HEK293 (cell line): ENCODE data around the gene PRICKLE1.

Source experiments
- SCRT2 ChIP-seq: fragments of 450-650 bp; formaldehyde crosslinking; IDR thresholded peaks from 2 replicates; pipeline ENCODE4 v1.5.1; 2016; ENCODE audit warnings: missing biosample characterization, missing genetic modification characterization
- ZBTB1 ChIP-seq: fragments of 450-650 bp; formaldehyde crosslinking; IDR thresholded peaks from 2 replicates; pipeline ENCODE4 v1.5.1; 2016; ENCODE audit warnings: missing biosample characterization, missing genetic modification characterization
- ZBTB20 ChIP-seq: fragments of 450-650 bp; formaldehyde crosslinking; IDR thresholded peaks from 2 replicates; pipeline ENCODE4 v1.5.1; 2016; ENCODE audit warnings: missing biosample characterization, missing genetic modification characterization
- ZBTB8A ChIP-seq: fragments of 450-650 bp; formaldehyde crosslinking; IDR thresholded peaks from 2 replicates; pipeline ENCODE4 v1.5.1; 2016; ENCODE audit warnings: missing biosample characterization, missing genetic modification characterization
- ZNF121 ChIP-seq: fragments of 450-650 bp; formaldehyde crosslinking; IDR thresholded peaks from 2 replicates; pipeline ENCODE4 v1.5.1; 2016; ENCODE audit warnings: missing biosample characterization, missing genetic modification characterization
- ZNF302 ChIP-seq: fragments of 450-650 bp; formaldehyde crosslinking; IDR thresholded peaks from 2 replicates; pipeline ENCODE4 v1.5.1; 2016; ENCODE audit warnings: missing biosample characterization, missing genetic modification characterization, low read depth
- ZNF548 ChIP-seq: fragments of 450-650 bp; formaldehyde crosslinking; IDR thresholded peaks from 2 replicates; pipeline ENCODE4 v1.5.1; 2016; ENCODE audit warnings: missing biosample characterization, missing genetic modification characterization
- ZNF585B ChIP-seq: fragments of 450-650 bp; formaldehyde crosslinking; IDR thresholded peaks from 2 replicates; pipeline ENCODE4 v1.5.1; 2016; ENCODE audit warnings: missing biosample characterization, missing genetic modification characterization
- ZNF626 ChIP-seq: fragments of 450-650 bp; sonication (Bioruptor Pico); formaldehyde crosslinking; IDR thresholded peaks from 2 replicates; pipeline ENCODE4 v1.5.1; 2018; ENCODE audit warnings: missing biosample characterization, missing genetic modification characterization, inconsistent platforms
- TF ChIP-seq, protein P1 (sequence below): fragments of 450-650 bp; formaldehyde crosslinking; IDR thresholded peaks from 2 replicates; pipeline ENCODE4 v1.5.1; 2016; ENCODE audit warnings: missing biosample characterization, missing genetic modification characterization
- TF ChIP-seq, protein P2 (sequence below): sonication (generic); formaldehyde crosslinking; IDR thresholded peaks from 2 replicates; pipeline ENCODE4 v1.8.1; 2022; ENCODE audit warnings: mild to moderate bottlenecking, moderate library complexity, missing genetic modification reagents

DNA sequence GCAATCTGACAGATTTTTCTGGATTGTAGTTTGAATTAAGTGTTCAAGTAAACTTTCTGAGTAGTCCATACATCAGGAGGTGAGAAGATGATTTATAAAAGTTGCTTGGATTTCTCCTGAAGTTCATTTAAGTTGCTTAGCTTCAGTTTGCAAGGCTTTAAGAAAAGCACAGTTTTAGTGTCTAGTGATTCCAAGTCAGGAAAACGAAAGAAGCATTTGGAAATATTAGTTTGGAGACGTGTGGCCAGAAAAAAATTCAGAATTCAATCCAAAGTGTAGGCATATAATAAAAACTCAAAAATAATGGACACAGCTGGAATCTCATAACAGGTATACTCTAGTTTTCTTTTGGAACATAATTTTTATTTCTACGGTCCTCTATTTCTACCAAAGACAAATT, 25.5 kb upstream of the PRICKLE1 start:
- TF ChIP-seq ZBTB20 (tag by site-specific recombination): no peak
- TF ChIP-seq ZNF585B: no peak
- TF ChIP-seq, protein P1, sequence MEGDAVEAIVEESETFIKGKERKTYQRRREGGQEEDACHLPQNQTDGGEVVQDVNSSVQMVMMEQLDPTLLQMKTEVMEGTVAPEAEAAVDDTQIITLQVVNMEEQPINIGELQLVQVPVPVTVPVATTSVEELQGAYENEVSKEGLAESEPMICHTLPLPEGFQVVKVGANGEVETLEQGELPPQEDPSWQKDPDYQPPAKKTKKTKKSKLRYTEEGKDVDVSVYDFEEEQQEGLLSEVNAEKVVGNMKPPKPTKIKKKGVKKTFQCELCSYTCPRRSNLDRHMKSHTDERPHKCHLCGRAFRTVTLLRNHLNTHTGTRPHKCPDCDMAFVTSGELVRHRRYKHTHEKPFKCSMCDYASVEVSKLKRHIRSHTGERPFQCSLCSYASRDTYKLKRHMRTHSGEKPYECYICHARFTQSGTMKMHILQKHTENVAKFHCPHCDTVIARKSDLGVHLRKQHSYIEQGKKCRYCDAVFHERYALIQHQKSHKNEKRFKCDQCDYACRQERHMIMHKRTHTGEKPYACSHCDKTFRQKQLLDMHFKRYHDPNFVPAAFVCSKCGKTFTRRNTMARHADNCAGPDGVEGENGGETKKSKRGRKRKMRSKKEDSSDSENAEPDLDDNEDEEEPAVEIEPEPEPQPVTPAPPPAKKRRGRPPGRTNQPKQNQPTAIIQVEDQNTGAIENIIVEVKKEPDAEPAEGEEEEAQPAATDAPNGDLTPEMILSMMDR (tag by site-specific recombination): no peak
- TF ChIP-seq, protein P2, sequence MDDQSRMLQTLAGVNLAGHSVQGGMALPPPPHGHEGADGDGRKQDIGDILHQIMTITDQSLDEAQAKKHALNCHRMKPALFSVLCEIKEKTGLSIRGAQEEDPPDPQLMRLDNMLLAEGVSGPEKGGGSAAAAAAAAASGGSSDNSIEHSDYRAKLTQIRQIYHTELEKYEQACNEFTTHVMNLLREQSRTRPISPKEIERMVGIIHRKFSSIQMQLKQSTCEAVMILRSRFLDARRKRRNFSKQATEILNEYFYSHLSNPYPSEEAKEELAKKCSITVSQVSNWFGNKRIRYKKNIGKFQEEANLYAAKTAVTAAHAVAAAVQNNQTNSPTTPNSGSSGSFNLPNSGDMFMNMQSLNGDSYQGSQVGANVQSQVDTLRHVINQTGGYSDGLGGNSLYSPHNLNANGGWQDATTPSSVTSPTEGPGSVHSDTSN (CRISPR knock-in tag): no peak
- no peak for TF ChIP-seq ZNF548 (tag by site-specific recombination)
- no peak for TF ChIP-seq SCRT2 (tag by site-specific recombination)
- TF ChIP-seq ZNF626 (tag by site-specific recombination): no peak
- no peak for TF ChIP-seq ZNF121
- no peak for TF ChIP-seq ZBTB1 (tag by site-specific recombination)
- no peak for TF ChIP-seq ZNF302
- TF ChIP-seq ZBTB8A (tag by site-specific recombination): no peak
